PC-9 (cell line): ENCODE data around the gene EXOG. TPM values are rescaled to one million over a fixed set of nuclear protein-coding genes. Genes with fewer than 3 reads are reported as not detected.

Source experiments
- BruUV-seq: library from RNA; stranded (reverse); fragments of 400-500 nt; replicated peaks from 2 replicates; lab custom pipeline; 2021; lab: Mats Ljungman, UMichigan
- CTCF ChIA-PET: fragments of 300-600 bp; sonication (Branson Sonifier 250); formaldehyde crosslinking; loops from one replicate; lab custom pipeline; 2022; ENCODE audit warnings: antibody characterized with exemption; lab: Charles Lee
- POLR2A ChIA-PET: fragments of 300-600 bp; sonication (Branson Sonifier 250); formaldehyde crosslinking; loops from one replicate; lab custom pipeline; 2022; ENCODE audit warnings: antibody characterized with exemption; ENCODE audit not compliant: unreplicated experiment; lab: Charles Lee
- DNase-seq, 2 experiments: peaks; one replicate each; pipeline versions ENCODE4 v3.0.0 to v3.0.0-alpha.2; 2015 to 2022; ENCODE audit warnings: mixed read lengths in 1 of 2
- H2AFZ ChIP-seq: fragments of 200-600 bp; sonication (generic); 2 replicates; pipeline ENCODE4 v1.8.1; 2017; ENCODE audit warnings: antibody characterized with exemption
- H3F3A ChIP-seq: fragments of 200-600 bp; sonication (generic); 2 replicates; pipeline ENCODE4 v1.8.1; 2017; ENCODE audit warnings: antibody characterized with exemption, mild to moderate bottlenecking, low read depth; ENCODE audit not compliant: insufficient read depth
- H3K27ac ChIP-seq: fragments of 200-600 bp; sonication (generic); 2 replicates; pipeline ENCODE4 v1.6.1; 2016; ENCODE audit warnings: mixed run types
- H3K27me3 ChIP-seq: fragments of 200-600 bp; sonication (generic); 2 replicates; pipeline ENCODE4 v1.6.1; 2016; ENCODE audit warnings: low read depth, mixed run types; ENCODE audit not compliant: insufficient read depth
- H3K36me3 ChIP-seq: fragments of 200-600 bp; sonication (generic); 2 replicates; pipeline ENCODE4 v1.6.1; 2016; ENCODE audit warnings: low read depth, mixed run types
- H3K4me1 ChIP-seq: fragments of 200-600 bp; sonication (generic); replicated peaks from 2 replicates; pipeline ENCODE4 v1.6.1; 2016; ENCODE audit warnings: mixed run types; ENCODE audit not compliant: insufficient read depth
- H3K4me2 ChIP-seq: fragments of 200-600 bp; sonication (generic); 2 replicates; pipeline ENCODE4 v1.6.1; 2017; ENCODE audit warnings: mixed run types
- H3K4me3 ChIP-seq: fragments of 200-600 bp; sonication (generic); 2 replicates; pipeline ENCODE4 v1.6.1; 2016; ENCODE audit warnings: mixed run types
- H3K79me2 ChIP-seq: fragments of 200-600 bp; sonication (generic); 2 replicates; pipeline ENCODE4 v1.6.1; 2017; ENCODE audit warnings: low read depth, mixed run types
- H3K9me2 ChIP-seq: fragments of 200-600 bp; sonication (generic); 2 replicates; pipeline ENCODE4 v1.8.1; 2017; ENCODE audit warnings: mild to moderate bottlenecking; ENCODE audit not compliant: insufficient read depth
- H3K9me3 ChIP-seq: fragments of 200-600 bp; sonication (generic); 2 replicates; pipeline ENCODE4 v1.8.1; 2016; ENCODE audit warnings: low read depth; ENCODE audit not compliant: insufficient read depth
- H4K20me1 ChIP-seq: fragments of 200-600 bp; sonication (generic); 2 replicates; pipeline ENCODE4 v1.8.1; 2017; ENCODE audit not compliant: insufficient read depth
- EZH2 ChIP-seq: fragments of 200-600 bp; sonication (generic); IDR thresholded peaks from 2 replicates; pipeline ENCODE4 v1.8.0; 2017; ENCODE audit warnings: antibody characterized with exemption, low read depth
- intact Hi-C: fragments of 100-400 bp; cut with micrococcal nuclease; formaldehyde crosslinking; loops from one replicate; pipeline ENCODE4 v1.10.0; 2022; ENCODE audit not compliant: unreplicated experiment
- total RNA-seq: library from RNA; stranded (reverse); gene quantifications from 2 replicates; pipeline ENCODE4 v1.2.3, GENCODE V29; 2021
- TF ChIP-seq, protein P1 (sequence below): fragments of 200-600 bp; sonication (generic); conservative IDR thresholded peaks from 2 replicates; pipeline ENCODE4 v1.6.1; 2017; ENCODE audit warnings: mixed run types, antibody characterized with exemption, mild to moderate bottlenecking, moderate library complexity

The EXOG gene
- total RNA-seq, 1 experiment from 2014 or later = 7.5 TPM

- H3K4me2 ChIP-seq = no peak overlapping the region
- H3K79me2 ChIP-seq = no peaks in the 10 kb centered on the region
- H3K27ac ChIP-seq = no peak overlapping the region
- CTCF ChIA-PET = no interaction called here
- H3K9me3 ChIP-seq = no peaks in the 10 kb centered on the region
- H3K4me3 ChIP-seq = no peak overlapping the region
- DNase-seq = no peak
- no peaks in the 10 kb centered on the region for H3K27me3 ChIP-seq
- no TSS peak for BruUV-seq
- POLR2A ChIA-PET = no interaction called here
- intact Hi-C loops = no loop called here
- H3F3A ChIP-seq = no peaks in the 10 kb centered on the region
- TF ChIP-seq, protein P1, sequence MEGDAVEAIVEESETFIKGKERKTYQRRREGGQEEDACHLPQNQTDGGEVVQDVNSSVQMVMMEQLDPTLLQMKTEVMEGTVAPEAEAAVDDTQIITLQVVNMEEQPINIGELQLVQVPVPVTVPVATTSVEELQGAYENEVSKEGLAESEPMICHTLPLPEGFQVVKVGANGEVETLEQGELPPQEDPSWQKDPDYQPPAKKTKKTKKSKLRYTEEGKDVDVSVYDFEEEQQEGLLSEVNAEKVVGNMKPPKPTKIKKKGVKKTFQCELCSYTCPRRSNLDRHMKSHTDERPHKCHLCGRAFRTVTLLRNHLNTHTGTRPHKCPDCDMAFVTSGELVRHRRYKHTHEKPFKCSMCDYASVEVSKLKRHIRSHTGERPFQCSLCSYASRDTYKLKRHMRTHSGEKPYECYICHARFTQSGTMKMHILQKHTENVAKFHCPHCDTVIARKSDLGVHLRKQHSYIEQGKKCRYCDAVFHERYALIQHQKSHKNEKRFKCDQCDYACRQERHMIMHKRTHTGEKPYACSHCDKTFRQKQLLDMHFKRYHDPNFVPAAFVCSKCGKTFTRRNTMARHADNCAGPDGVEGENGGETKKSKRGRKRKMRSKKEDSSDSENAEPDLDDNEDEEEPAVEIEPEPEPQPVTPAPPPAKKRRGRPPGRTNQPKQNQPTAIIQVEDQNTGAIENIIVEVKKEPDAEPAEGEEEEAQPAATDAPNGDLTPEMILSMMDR = no peak
- no peak for TF ChIP-seq EZH2
- no peaks in the 10 kb centered on the region for H3K4me1 ChIP-seq
- no peaks in the 10 kb centered on the region for H3K9me2 ChIP-seq
- peaks cover 5% of the 10 kb centered on the region; the same call in 1 of the 2 replicates for H3K36me3 ChIP-seq
- no peaks in the 10 kb centered on the region; the same call in 1 of the 2 replicates for H4K20me1 ChIP-seq
- H2AFZ ChIP-seq = no peak overlapping the region
Observed at GRCh38 chr3:38516669-38517068, 20.5 kb downstream of the EXOG start.

DNA sequence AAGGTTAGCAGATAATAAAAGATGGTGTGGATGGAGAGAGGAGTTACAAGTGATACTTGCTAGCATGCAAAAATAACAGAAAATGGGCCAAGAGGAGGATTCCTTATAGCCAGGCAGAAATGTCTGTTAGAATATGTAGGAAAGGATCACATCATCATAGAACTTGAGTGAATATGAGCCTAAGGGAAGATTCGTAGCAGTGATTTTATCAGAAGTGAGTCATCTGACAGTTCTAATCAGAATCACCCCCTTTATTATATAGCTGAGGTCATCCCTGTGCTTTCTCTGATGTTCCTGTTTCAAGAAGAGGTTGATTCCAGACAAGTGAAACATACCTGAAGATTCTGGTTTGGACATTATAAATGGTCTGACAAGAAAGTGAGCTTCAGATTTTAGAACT, 22.9 kb downstream of the EXOG start:
- no peak for DNase-seq
- H3K4me2 ChIP-seq = no peak overlapping the region
- no peaks in the 10 kb centered on the region for H3K9me3 ChIP-seq
- ChIA-PET POLR2A (no interaction called here), CTCF (no interaction called here)
- TF ChIP-seq, protein P1 = no peak
- no peak for TF ChIP-seq EZH2
- no peaks in the 10 kb centered on the region for H3K27me3 ChIP-seq
- H3K79me2 ChIP-seq = no peaks in the 10 kb centered on the region
- H3K4me3 ChIP-seq = no peak overlapping the region
- intact Hi-C loops = no loop called here
- no peak overlapping the region for H3K27ac ChIP-seq
- H3K9me2 ChIP-seq = no peaks in the 10 kb centered on the region
- no peaks in the 10 kb centered on the region for H3F3A ChIP-seq
- BruUV-seq = no TSS peak
- H3K4me1 ChIP-seq = no peaks in the 10 kb centered on the region
- no peaks in the 10 kb centered on the region for H3K36me3 ChIP-seq
- H2AFZ ChIP-seq = no peak overlapping the region
- H4K20me1 ChIP-seq = no peaks in the 10 kb centered on the region; the same call in 1 of the 2 replicates

DNA sequence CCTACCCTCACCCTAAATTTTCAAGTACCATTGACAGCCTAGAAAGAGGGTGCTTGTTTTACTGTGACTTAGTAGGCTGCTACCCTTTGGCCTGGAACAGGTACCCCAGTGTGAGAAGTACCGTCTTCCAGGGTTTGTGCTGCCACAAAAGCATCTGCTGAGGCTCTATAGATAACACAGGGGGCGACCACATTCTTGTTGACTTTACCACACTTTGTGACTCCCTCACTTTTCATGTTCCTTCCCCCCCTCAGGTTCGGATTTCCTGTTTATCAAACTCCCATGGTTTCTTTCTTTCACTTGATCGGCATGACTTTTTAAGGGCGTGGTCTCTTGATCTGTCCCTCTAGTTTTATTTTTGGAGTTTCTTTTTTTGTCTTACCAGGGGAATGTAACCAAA, 23.5 kb downstream of the EXOG start:
- Histone ChIP-seq H3K79me2 (no peaks in the 10 kb centered on the region), H2AFZ (no peak overlapping the region), H3K4me2 (no peak overlapping the region), H3K4me3 (no peak overlapping the region), H3K4me1 (no peaks in the 10 kb centered on the region), H3K27me3 (no peaks in the 10 kb centered on the region), H3K9me3 (no peaks in the 10 kb centered on the region), H3F3A (no peaks in the 10 kb centered on the region), H3K27ac (no peak overlapping the region), H4K20me1 (no peaks in the 10 kb centered on the region; the same call in 1 of the 2 replicates), H3K36me3 (no peaks in the 10 kb centered on the region), H3K9me2 (no peaks in the 10 kb centered on the region)
- no peak for DNase-seq
- no TSS peak for BruUV-seq
- ChIA-PET POLR2A (no interaction called here), CTCF (no interaction called here)
- no peak for TF ChIP-seq EZH2
- TF ChIP-seq, protein P1 = no peak
- intact Hi-C loops = loop anchor here (5.0 kb wide), 2 partner anchors 323 to 768 kb away; no protein-coding TSS in a partner anchor
